Measurements from ENCODE around the gene ADAMTS16.

Gene ADAMTS16

GRCh38 chr5:5285906-5286305 lies 145.8 kb downstream of the ADAMTS16 start:
- no peak for DNase-seq
- Histone ChIP-seq H3K4me2 (ENCODE audit: low read depth, low read length) (no peak overlapping the region), H4K20me1 (ENCODE audit: insufficient read depth, low read length) (no peaks in the 10 kb centered on the region), H3K27me3 (replicated peaks; ENCODE audit: insufficient read depth, low read length) (peaks cover 30% of the 10 kb centered on the region), H3K27ac (ENCODE audit: low read length) (no peak overlapping the region), H3K36me3 (replicated peaks; ENCODE audit: insufficient read depth, low read length) (no peaks in the 10 kb centered on the region), H3K9ac (ENCODE audit: low read length) (no peak overlapping the region), H3F3A (ENCODE audit: insufficient read depth, low read length) (no peaks in the 10 kb centered on the region), H2AFZ (ENCODE audit: low read length) (no peak overlapping the region), H3K79me2 (ENCODE audit: low read length) (no peaks in the 10 kb centered on the region), H3K4me1 (ENCODE audit: low read length) (no peaks in the 10 kb centered on the region), H3K9me3 (replicated peaks; ENCODE audit: insufficient read depth, low read length) (no peaks in the 10 kb centered on the region), H3K9me2 (replicated peaks; ENCODE audit: insufficient read depth, low read length) (no peaks in the 10 kb centered on the region), H3K4me3 (ENCODE audit: low read length) (no peak overlapping the region)
- TF ChIP-seq EZH2 (optimal IDR thresholded peaks at IDR 0.05; ENCODE audit: low read depth, low read length) (no peak), EZH2phosphoT487 (IDR thresholded peaks at IDR 0.05; ENCODE audit: low read length) (no peak), CTCF (IDR thresholded peaks at IDR 0.05; ENCODE audit: low read length) (no peak)

GRCh38 chr5:5287419-5287818 lies 147.3 kb downstream of the ADAMTS16 start:
- Histone ChIP-seq H3K9me3 (replicated peaks; ENCODE audit: insufficient read depth, low read length) (no peaks in the 10 kb centered on the region), H3K4me1 (ENCODE audit: low read length) (no peaks in the 10 kb centered on the region), H3K27me3 (replicated peaks; ENCODE audit: insufficient read depth, low read length) (peaks cover 30% of the 10 kb centered on the region), H4K20me1 (ENCODE audit: insufficient read depth, low read length) (no peaks in the 10 kb centered on the region), H3K36me3 (replicated peaks; ENCODE audit: insufficient read depth, low read length) (no peaks in the 10 kb centered on the region), H3K27ac (ENCODE audit: low read length) (no peak overlapping the region), H3K79me2 (ENCODE audit: low read length) (no peaks in the 10 kb centered on the region), H3K9ac (ENCODE audit: low read length) (no peak overlapping the region), H3F3A (ENCODE audit: insufficient read depth, low read length) (no peaks in the 10 kb centered on the region), H3K9me2 (replicated peaks; ENCODE audit: insufficient read depth, low read length) (no peaks in the 10 kb centered on the region), H2AFZ (ENCODE audit: low read length) (no peak overlapping the region), H3K4me2 (ENCODE audit: low read depth, low read length) (no peak overlapping the region), H3K4me3 (ENCODE audit: low read length) (no peak overlapping the region)
- TF ChIP-seq EZH2 (optimal IDR thresholded peaks at IDR 0.05; ENCODE audit: low read depth, low read length) (no peak), CTCF (IDR thresholded peaks at IDR 0.05; ENCODE audit: low read length) (no peak), EZH2phosphoT487 (IDR thresholded peaks at IDR 0.05; ENCODE audit: low read length) (no peak)
- no peak for DNase-seq

GRCh38 chr5:5288201-5288600 lies 148.1 kb downstream of the ADAMTS16 start:
- DNase-seq: no peak
- Histone ChIP-seq H3K4me2 (ENCODE audit: low read depth, low read length) (no peak overlapping the region), H3K36me3 (replicated peaks; ENCODE audit: insufficient read depth, low read length) (no peaks in the 10 kb centered on the region), H4K20me1 (ENCODE audit: insufficient read depth, low read length) (no peaks in the 10 kb centered on the region), H3K27ac (ENCODE audit: low read length) (no peak overlapping the region), H3K9me2 (replicated peaks; ENCODE audit: insufficient read depth, low read length) (no peaks in the 10 kb centered on the region), H3F3A (ENCODE audit: insufficient read depth, low read length) (no peaks in the 10 kb centered on the region), H3K79me2 (ENCODE audit: low read length) (no peaks in the 10 kb centered on the region), H3K9me3 (replicated peaks; ENCODE audit: insufficient read depth, low read length) (no peaks in the 10 kb centered on the region), H2AFZ (ENCODE audit: low read length) (no peak overlapping the region), H3K27me3 (replicated peaks; ENCODE audit: insufficient read depth, low read length) (peaks cover 33% of the 10 kb centered on the region), H3K4me3 (ENCODE audit: low read length) (no peak overlapping the region), H3K9ac (ENCODE audit: low read length) (no peak overlapping the region), H3K4me1 (ENCODE audit: low read length) (no peaks in the 10 kb centered on the region)
- TF ChIP-seq EZH2phosphoT487 (IDR thresholded peaks at IDR 0.05; ENCODE audit: low read length) (no peak), CTCF (IDR thresholded peaks at IDR 0.05; ENCODE audit: low read length) (no peak), EZH2 (optimal IDR thresholded peaks at IDR 0.05; ENCODE audit: low read depth, low read length) (no peak)

All from MM.1S (cell line).